HG02884 (cell line): Measurements from ENCODE around the gene HTR1D.
"Not testable (repeated sequence)": the region's sequence is repeated elsewhere in the genome, so short reads cannot be mapped to it uniquely, and the experiment has no call there.

Experiments used
- ATAC-seq: cut with Tn5 transposase; IDR thresholded peaks from one replicate; pipeline ENCODE4 v1.9.1; 2021; ENCODE audit warnings: mild to moderate bottlenecking, moderate library complexity; ENCODE audit not compliant: unreplicated experiment

The HTR1D gene

GRCh38 chr1:23221107-23221506, 3.8 kb upstream of the HTR1D start:
- ATAC-seq: no peak

- ATAC-seq: no peak
Observed at GRCh38 chr1:23216771-23217420, 406 bp downstream of the HTR1D start.

GRCh38 chr1:23215751-23216449, 1.4 kb downstream of the HTR1D start:
- no peak for ATAC-seq

GRCh38 chr1:23215291-23215690, 2.0 kb downstream of the HTR1D start:
- ATAC-seq: no peak

- no peak for ATAC-seq
Observed at GRCh38 chr1:23214640-23215039, 2.7 kb downstream of the HTR1D start.

GRCh38 chr1:23211955-23212354, 5.3 kb downstream of the HTR1D start:
- no peak for ATAC-seq

- no peak for ATAC-seq
Observed at GRCh38 chr1:23210963-23211362, 6.3 kb downstream of the HTR1D start.

GRCh38 chr1:23210351-23210785, 6.9 kb downstream of the HTR1D start:
- no peak for ATAC-seq

GRCh38 chr1:23209770-23210169, 7.5 kb downstream of the HTR1D start:
- ATAC-seq: no peak

- no peak for ATAC-seq
Observed at GRCh38 chr1:23208527-23208926, 8.8 kb downstream of the HTR1D start.

- ATAC-seq: not testable (repeated sequence)
Observed at GRCh38 chr1:23207733-23208132, 9.6 kb downstream of the HTR1D start.

- no peak for ATAC-seq
Observed at GRCh38 chr1:23202263-23202749, 15.0 kb downstream of the HTR1D start.

- no peak for ATAC-seq
Observed at GRCh38 chr1:23200883-23201282, 16.4 kb downstream of the HTR1D start.

- ATAC-seq: no peak
Observed at GRCh38 chr1:23198373-23198772, 18.9 kb downstream of the HTR1D start.

GRCh38 chr1:23196627-23197328, 20.5 kb downstream of the HTR1D start:
- ATAC-seq: no peak

GRCh38 chr1:23194119-23194984, 22.9 kb downstream of the HTR1D start:
- no peak for ATAC-seq

- ATAC-seq: no peak
Observed at GRCh38 chr1:23193391-23194118, 23.7 kb downstream of the HTR1D start.

GRCh38 chr1:23191199-23191598, 26.1 kb downstream of the HTR1D start:
- no peak for ATAC-seq

- not testable (repeated sequence) for ATAC-seq
Observed at GRCh38 chr1:23188936-23189452, 28.3 kb downstream of the HTR1D start.

GRCh38 chr1:23188434-23188884, 28.8 kb downstream of the HTR1D start:
- ATAC-seq: no peak
